NCI-H2107 treated with DMSO at 0.1 percent for 48 hours (cell line): Measurements from ENCODE around the gene ANG.

Experiments
- DNase-seq: peaks from one replicate; lab custom pipeline; 2025; ENCODE audit not compliant: unreplicated experiment; lab: John Stamatoyannopoulos, UW

ANG gene

DNA sequence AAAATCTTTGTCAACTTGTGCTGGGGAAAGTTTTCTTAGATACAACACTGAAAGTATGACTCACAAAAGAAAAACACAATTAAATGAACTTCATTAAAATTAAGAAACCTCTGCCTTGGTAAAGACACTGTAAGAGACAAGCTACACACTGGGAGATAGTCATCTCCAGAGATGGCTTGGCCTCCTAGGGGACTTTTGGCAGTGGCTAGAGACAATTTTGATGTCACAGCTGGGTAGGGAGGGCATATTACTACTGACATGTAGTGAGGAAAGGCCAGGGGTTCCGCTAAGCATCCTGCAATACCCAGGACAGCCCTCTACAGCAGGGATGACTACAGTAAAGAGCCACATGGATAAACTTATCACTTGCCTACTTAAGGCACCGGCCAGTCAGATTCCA is 12.9 kb upstream of the ANG start:
- no peak for DNase-seq

DNA sequence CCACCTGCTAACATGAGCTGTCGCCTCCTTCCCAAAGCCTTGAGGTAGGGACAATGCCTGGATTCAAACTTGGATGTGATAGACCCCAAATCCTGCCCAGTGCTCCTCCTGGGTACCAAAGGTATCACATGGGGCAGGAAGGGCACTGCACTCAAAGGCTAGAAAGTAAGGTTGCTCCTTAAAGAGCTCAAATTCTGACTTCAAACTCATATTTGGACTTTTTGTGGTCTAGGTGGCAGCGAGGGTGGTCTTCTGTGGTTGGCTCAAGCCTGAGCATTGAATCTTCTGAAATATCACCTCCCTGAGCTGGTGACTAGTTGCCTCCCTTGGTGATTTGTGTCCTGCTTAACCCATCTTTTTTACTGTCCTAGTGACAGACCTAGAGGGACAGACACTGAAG is 12.5 kb upstream of the ANG start:
- no peak for DNase-seq

DNA sequence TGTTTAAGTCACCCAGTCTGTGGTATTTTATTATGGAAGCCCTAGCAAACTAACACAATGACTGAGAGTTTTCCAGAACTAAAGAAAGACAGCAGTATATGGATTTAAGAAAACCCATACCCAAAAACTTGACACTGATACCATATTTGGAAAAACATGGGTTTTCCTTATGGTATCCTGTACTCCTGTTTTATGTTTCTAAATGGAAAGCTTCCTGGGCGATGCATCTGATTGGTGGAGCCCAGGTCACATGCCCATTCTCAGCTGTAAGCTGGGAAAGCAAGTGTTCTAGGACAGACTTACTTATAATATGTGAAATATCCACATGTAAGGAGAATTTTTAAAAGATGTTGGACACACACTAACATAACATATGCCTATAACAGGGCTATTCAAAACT is 8.7 kb upstream of the ANG start:
- no peak for DNase-seq

DNA sequence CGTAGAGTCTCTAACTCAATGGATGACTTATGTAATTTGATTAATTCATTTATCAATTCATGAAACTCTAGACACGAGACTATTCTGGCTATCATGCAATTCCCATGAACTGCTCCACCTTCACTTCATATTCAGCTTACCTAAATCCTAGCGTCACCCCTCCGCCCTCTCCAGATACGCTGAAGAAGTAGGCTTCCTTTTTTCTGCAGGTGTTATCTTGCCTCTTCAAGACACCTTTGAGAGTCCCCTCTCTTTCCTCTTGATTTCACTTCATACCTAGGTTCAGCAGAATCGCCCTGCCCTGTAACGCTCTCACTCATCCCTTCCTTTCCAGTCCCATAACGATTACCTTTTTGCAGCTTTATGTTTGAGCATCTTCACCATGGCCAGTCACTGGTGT is 8.2 kb upstream of the ANG start:
- no peak for DNase-seq

DNA sequence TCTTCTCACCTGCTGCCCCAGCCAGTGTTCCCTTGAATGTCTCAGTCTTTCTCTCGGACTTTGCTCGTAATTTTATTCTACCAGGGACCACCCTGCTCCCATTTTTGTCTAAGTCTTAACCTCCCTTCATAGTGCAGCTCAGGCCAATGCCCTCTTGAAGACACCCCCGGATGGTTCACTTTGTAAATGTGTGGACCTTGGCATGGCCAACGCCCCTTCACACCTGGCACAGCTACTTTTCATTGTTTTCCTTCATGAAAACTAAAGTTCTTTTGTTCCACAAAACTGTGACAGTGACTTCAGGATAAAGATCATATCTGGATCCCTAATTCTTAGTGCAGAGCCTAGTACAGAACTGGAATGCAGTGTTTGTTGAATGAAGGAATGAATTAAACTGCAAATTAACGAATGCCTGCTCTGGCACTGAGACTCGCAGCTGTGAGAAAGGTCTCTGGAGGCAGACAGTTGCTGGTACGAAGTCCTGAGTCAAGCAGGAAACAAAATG is 7.7 kb upstream of the ANG start:
- no peak for DNase-seq

DNA sequence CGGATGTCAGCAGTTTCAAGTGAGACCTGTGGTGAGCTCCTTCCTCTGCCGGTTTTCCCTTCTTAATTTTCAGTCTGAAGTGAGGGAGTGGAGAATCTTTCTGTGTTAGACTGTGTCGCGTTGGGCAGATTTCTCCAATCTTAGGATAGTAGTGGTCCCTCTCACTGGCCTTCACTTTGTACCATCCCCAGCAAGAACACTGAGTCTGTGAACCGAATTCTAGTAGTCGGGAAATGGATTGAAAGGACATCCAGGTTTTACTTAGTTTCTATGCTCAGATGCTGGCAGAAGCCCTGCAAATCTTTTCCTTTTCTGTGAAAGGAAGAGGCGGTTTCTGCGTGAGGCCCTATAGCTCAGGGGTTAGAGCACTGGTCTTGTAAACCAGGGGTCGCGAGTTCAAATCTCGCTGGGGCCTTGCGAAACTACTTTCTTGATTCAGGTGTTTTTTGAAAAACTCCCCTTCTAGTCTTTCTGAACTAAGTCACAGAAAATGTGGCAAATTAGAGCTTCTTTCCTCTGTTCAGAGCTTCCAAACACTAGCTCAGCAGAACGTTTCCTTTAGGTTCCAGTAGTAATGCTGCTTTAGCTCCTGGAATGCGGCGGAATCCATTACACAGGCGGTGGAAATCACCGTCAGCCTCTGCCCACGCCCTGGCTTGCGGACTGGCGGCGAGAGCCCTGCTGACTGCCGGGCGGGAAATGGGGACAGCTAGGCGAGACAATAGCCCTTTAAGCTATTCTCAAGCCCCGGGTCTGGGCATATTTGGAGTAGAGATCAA is 7.0 kb upstream of the ANG start:
- peak; percentile 64 for DNase-seq

DNA sequence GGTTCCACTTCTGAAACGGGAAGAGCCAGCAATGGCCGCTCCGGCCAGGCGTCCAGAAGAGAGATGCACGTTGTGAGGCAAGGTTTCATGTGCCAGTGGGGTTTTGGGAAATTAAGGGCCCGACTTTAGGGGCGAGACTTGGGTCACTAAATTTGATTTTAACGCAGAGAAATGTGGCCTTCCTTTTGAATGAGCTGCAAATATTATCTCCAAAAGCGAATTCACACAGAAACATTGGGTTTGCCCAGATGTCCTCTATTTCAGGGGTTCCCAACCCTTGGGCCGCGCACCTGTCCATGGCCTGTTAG is 6.5 kb upstream of the ANG start:
- no peak for DNase-seq

DNA sequence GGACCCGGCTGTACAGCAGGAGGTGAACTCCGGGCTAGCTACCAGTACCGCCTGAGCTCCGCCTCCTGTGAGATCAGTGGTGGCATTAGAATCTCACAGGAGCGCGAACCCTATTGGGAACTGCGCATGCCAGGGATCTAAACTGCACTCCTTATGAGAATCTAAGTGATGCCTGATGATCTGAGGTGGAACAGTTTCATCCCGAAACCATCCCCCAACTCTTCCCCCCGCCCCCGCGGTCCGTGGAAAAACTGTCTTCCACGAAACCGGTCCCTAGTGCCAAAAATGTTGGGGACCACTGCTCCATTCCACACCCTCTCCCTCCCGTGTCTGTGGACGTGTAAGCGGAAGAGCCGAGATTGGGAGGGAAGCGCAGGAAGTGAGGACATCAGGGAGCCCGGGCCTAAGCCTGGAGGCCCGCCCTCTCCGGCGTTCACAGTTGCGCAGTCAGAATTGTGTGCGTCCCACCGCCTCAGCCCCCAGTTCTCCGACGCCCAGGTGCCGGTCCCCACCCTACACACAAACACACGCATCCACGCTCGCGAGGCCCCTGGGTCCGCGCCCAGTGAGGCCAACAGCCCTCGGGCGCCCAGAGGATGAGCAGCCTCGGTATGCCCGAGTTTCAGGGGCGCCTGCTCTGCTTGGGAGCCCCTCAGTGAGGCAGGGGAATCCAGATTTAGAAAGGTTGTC is 6.0 kb upstream of the ANG start:
- peak; percentile 57 for DNase-seq

DNA sequence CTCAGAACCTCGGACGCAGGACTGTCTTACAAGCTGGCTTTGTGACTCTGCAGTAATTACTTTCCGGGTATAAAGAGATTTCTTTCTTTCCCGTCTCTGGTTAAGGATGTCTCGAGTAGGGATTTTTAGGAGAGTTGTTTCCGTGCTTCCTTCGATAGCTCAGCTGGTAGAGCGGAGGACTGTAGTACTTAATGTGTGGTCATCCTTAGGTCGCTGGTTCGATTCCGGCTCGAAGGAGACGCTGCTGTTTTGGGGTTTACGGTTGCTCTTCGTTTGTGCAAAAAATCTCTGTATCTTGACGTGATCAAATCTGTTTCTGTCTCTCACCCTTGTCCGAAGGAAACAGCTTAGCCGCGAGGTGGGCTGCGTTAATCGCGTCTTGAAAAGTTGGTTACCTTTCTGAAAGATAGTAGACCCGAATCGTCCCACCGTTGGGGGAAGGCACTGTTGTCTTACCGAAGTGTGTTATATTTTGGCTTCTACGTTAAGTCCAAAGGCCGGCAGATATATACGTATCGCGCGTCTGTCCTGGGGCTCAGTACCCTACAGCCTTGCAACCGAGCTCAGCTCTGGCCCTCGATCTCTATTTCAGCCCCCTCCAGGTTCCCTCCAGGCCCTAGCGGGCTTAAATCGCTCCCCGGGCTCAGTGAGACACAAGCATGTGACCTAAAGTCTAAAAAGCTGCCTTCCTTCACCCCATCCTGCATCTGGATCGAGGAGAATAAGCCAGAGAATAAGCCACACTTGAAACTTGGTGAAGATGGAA is 5.3 kb upstream of the ANG start:
- peak; percentile 29 for DNase-seq

DNA sequence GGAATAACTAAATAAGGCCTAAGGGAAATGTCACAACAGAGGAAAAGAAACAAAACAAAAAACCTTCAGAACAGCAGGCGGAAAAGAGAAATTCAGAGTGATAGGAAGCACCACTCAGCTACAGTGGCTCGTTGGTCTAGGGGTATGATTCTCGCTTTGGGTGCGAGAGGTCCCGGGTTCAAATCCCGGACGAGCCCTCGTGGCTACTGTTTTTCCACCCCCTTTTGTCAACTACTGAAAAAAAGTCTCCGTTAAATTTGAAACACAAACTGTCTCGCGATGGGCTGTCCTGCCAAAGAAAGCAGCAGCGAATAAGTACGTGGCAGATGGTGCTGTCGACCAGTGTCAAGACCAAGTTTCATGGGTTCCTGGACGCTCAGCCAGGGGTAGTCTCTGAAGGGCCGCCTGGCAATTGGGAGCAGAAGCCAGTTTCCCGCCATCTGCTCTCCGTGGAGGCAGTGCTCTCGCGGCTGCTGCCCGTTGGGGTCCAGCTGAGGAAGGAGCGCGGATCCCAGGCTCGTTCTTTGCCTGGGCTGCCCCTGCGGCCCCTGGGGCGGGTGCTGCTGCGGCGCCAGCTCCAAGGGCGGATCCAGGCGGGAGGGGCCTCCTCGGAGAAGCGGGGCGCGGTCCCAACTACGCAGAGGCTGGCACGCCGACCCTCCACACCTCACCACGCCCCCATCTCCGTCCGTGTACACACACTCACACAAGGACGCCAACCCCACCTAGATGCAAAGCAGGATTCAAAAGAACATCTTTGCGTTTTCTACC is 4.5 kb upstream of the ANG start, which contains the start of gene RNASE4:
Gene RNASE4, plus strand, starts transcription at position 670 of the 771 bp plus-strand sequence. CDS start 14,812 bp downstream, outside the sequence.
- peak; percentile 25 for DNase-seq

DNA sequence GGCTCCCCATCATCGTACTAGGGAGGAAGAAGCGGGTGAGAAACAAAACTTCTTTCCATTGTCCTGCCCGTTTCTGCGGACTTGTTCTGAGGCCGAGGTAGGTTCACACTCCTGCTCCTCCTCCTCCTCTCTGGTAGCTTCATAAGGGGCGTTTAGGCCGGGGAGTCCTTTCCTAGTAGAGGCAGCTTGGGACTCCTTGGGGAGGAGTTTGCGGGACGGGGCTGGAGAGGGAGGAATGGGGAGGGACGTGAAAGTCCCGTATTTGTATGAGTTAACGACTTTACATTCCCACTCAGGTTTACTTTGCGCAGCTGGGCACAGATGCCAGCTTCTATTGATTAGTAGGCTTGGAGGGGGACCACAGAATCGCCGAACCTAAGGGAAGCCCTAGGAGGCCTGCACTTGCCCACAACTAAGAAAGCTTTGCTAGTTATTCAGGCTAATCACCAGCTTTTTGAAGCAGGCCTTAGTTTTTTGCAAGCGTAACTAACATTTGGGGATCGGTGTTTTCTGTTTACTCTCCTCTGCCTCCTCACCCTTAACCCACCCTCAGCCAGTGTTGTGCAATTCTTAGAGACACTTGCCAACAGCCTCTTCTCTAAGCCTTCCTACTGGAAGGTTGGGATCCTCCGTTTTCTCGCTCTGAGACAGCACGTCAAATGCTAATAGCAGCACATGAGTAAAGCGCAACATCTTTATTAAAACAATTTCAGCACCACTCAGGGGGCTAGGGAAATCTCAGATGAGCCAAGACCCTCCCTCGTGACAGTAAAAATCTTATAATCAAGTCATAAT is 3.7 kb upstream of the ANG start:
- DNase-seq: no peak

DNA sequence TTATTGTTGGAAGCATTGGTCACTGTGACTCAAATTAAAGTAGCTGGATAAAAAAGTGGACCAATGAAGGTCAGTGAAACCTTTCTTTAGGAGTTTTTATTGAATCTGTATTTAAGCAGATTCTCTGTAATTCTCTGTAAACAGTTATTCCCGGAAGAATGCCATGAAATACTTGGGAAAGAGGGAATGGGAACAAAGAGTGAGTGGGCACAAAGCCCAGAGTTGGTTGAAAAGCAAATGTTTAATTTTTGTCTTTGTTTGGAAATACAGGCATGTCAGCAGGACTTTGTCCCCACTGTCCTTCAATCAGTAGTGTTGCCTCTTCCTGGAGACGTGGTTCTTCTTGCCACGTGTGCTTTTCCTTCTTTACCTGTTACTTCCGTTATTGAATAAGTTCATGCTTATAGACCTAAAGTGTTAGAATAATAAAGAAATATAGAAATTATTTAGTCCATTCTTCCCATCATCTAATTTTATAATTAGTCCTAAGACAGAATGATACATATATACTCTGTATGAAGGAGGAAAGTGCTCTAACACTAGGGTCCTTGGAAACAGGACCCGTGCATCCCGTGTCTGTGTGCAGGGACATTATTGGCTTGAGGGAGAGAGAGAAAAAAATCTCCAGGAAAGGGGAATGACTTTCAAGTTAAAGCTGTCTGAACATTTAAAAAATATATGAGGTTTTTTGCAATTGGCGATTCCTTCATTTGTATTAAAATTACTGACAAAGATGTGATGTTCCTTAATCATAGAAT is 2.0 kb upstream of the ANG start:
- no peak for DNase-seq

DNA sequence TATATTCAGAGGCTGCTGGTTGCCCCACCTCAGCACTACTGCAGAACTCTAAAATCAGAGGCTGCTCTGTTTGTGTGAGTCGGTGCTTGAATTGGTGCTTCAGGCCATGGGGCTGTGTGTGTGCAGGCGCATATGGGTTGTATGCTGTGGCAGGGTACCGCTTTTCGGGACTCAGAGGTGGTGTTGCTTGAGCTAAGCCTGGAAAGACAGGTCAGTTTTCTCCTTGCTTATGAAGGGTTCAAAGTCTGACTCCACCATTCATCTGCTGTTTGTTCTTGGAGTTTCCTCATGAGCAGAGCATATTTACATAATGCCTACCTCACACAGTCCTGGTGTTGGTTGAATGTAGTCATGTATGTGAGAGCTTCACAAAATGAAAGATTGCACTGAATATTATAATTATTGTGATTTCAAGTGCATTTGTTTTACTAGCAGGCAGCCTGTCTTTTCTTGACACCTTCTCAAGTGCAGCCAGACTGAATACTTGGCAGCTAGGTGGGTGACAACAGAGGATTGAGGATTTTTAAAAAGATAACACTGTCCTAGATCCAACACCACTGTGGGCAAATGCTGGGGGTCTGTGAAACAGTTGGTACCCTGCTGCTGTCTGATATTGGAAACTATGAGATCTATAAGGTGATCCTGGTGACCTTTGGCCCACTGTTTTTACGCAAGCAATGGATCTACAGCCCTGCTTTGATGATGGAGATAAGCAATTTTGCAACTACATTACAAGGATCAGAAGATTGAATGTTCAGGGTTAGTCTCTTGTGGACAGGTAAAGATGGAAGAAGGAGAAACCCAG is 1.0 kb upstream of the ANG start:
- DNase-seq: no peak

DNA sequence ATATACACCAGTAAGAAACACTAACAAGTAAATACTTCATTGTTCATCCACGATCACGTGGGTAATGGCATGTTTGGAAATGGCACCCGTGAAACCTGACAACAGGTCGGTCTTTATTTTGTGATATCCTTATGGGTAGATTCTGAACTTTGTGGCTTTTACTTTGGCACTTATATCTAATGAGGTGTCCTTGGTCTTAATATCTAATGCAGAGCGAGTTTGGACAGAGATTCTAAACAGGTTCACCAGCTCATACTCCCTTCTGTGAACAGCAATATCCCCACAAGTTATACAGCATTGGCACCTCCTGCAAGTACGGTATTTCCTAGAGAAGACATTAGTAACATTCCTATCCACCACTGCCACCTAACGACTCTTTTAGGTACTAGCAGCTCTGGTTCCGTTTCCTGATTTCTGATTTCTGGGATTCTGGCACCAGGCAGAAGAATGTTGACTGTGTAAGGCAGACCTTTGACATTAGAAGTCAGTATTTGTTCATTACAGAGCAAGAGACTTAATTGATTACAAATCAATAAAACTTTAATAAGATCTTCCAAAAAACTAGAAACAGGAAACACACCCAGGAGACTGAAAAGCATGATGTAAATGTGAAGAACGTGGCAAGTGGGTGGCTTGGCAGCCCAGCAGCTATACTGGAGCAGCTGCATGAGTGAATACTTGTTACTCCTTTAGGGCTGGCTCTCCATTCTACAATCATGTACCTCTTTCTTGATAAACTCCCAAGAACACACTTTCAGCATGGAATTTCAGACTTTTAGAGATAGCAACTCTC is 2.5 kb downstream of the ANG start:
- peak; percentile 90 for DNase-seq

DNA sequence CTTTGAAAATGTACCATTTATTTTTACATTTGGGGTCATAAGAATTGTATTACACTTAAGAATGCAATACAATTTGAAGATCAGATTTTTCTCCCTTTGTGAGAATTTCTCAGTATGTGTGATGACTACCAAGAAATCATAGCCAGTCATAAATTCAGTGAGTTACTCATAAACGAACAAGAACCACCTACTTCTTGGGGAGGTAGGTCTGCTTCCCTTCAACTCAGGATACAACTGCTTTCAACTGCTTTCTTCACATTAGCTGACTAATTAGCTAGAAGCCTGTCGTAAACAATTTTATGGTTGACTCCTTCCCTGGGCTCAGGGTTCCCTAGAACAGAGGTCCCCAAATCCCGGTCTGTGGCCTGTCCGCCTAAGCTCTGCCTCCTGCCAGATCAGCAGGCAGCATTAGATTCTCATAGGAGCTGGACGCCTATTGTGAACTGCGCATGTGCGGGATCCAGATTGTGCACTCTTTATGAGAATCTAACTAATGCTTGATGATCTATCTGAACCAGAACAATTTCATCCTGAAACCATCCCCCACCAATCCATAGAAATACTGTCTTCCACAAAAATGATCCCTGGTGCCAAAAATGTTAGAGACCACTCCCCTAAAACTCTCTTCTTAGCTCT is 3.7 kb downstream of the ANG start:
- DNase-seq: no peak

DNA sequence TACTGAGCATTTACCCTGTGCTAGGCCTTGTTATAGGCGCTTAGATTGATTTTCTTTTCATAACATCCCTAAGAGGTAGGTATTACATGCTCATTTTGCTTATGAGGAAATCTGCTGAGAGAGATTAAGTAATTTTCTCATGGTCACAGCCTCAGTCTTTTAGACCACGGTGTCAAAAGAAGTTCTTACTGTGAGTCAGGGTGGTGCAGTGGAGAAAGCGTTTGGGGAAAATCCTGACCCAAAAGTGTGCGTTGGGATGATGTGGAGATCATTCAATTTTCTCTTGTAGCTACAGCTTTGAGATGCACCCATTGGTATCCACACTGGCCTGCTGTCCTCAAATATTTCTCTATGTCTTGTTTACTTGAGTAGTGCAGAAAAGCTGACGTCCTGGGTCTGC is 8.2 kb downstream of the ANG start:
- no peak for DNase-seq

DNA sequence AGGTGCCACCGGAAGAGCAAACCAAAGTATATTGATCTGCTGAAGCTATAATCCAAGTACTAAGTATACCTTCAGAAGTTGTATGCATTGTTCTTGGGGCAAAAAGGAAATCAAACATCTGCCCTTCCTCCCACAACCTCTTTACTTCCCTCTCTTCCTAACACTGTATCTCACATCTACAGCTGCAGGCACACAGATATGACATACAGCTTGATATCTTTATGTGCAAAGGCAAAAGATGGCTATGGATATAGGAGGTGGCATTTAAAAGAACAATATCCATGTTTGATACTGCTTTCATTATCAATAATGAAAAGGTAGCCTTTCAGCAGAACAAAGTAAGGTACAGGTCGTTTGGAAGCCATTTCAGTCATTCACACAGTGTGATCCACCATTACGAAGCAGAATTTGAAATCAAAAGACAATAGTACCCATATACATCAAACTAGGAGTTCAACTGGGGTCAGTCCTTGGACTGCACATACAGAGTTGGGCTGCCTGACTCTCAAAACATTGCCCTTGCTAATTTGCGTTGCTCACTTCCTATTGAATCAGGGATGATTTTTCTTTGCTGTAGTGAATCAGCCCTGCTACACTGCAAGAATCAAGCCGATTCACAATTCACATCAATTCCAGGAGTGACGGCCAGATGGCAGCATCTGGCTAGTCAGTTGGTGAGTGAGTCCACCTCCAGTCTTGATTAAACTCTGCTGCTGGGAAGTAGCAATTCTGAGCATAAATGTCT is 8.9 kb downstream of the ANG start:
- DNase-seq: peak; percentile 44
